Measurements from ENCODE around the gene MCC. TPM values are rescaled to one million over a fixed set of nuclear protein-coding genes. Genes with fewer than 3 reads are reported as not detected.

The MCC gene
- total and polyA plus RNA-seq, 4 donors, result 9.0 to 47.3 (median 14.7) TPM

- no peaks in the 10 kb centered on the region for H3K27me3 ChIP-seq (ENCODE audit: control insufficient read depth in 4 of 4, insufficient read depth in 4 of 4, low read length in 3 of 4)
- no peak for DNase-seq (ENCODE audit: low spot score)
- WGBS, result 88% methylated on average over 3 of the region's 3 CpGs
- H3K9me3 ChIP-seq (ENCODE audit: control insufficient read depth in 4 of 4, low read length in 3 of 4), result no peaks in the 10 kb centered on the region
- H3K36me3 ChIP-seq (ENCODE audit: control insufficient read depth in 4 of 4, insufficient read depth in 3 of 4, low read depth in 1 of 4, low read length in 3 of 4), result no peaks in the 10 kb centered on the region
- no peak overlapping the region for H3K4me3 ChIP-seq (ENCODE audit: low read depth in 1 of 3, low read length in 3 of 3)
- no peak overlapping the region for H3K27ac ChIP-seq (ENCODE audit: low read depth in 1 of 2, low read length in 2 of 2)
- no peak overlapping the region for H3K9ac ChIP-seq (ENCODE audit: low read depth in 1 of 2, low read length in 2 of 2)
- peaks cover 0 to 34% (median 6%) of the 10 kb centered on the region in 4 donors for H3K4me1 ChIP-seq (ENCODE audit: control insufficient read depth in 4 of 4, insufficient read depth in 4 of 4, low read length in 3 of 4)
- TF ChIP-seq GABPA (IDR thresholded peaks at IDR 0.05 in 1 of 2, conservative IDR thresholded peaks at IDR 0.05 in 1 of 2), result no peak
- TF ChIP-seq RAD21 (IDR thresholded peaks at IDR 0.05), result no peak
- TF ChIP-seq EGR1 (IDR thresholded peaks at IDR 0.05; ENCODE audit: low read depth in 2 of 2), result no peak
- TF ChIP-seq TAF1 (conservative IDR thresholded peaks at IDR 0.05), result no peak
- no peak for TF ChIP-seq YY1 (IDR thresholded peaks at IDR 0.05)
- no peak for TF ChIP-seq ATF3 (IDR thresholded peaks at IDR 0.05)
Observed at GRCh38 chr5:113273948-113274347, 214.3 kb downstream of the MCC start.

- peaks cover 2 to 40% (median 11%) of the 10 kb centered on the region in 4 donors for H3K4me1 ChIP-seq (ENCODE audit: control insufficient read depth in 4 of 4, insufficient read depth in 4 of 4, low read length in 3 of 4)
- DNase-seq (ENCODE audit: low spot score), result no peak
- no peaks in the 10 kb centered on the region for H3K36me3 ChIP-seq (ENCODE audit: control insufficient read depth in 4 of 4, insufficient read depth in 3 of 4, low read depth in 1 of 4, low read length in 3 of 4)
- H3K9me3 ChIP-seq (ENCODE audit: control insufficient read depth in 4 of 4, low read length in 3 of 4), result no peaks in the 10 kb centered on the region
- 86% methylated on average over 1 of the region's 1 CpG for WGBS
- no peak for TF ChIP-seq TAF1 (conservative IDR thresholded peaks at IDR 0.05)
- TF ChIP-seq FOXA1 (IDR thresholded peaks at IDR 0.05), result no peak
- TF ChIP-seq ZBTB33 (IDR thresholded peaks at IDR 0.05), result no peak
- no peak for TF ChIP-seq FOXA2 (IDR thresholded peaks at IDR 0.05)
- no peak for TF ChIP-seq NR2F2 (IDR thresholded peaks at IDR 0.05)
- TF ChIP-seq SP1 (IDR thresholded peaks at IDR 0.05), result no peak
- no peak for TF ChIP-seq HNF4A (conservative IDR thresholded peaks at IDR 0.05)
- no peak for TF ChIP-seq GABPA (IDR thresholded peaks at IDR 0.05 in 1 of 2, conservative IDR thresholded peaks at IDR 0.05 in 1 of 2)
- no peak for TF ChIP-seq REST (IDR thresholded peaks at IDR 0.05)
- TF ChIP-seq RAD21 (IDR thresholded peaks at IDR 0.05), result no peak
- H3K27me3 ChIP-seq (ENCODE audit: control insufficient read depth in 4 of 4, insufficient read depth in 4 of 4, low read length in 3 of 4), result no peaks in the 10 kb centered on the region
- no peak overlapping the region for H3K9ac ChIP-seq (ENCODE audit: low read depth in 1 of 2, low read length in 2 of 2)
- no peak overlapping the region for H3K27ac ChIP-seq (ENCODE audit: low read depth in 1 of 2, low read length in 2 of 2)
- no peak overlapping the region for H3K4me3 ChIP-seq (ENCODE audit: low read depth in 1 of 3, low read length in 3 of 3)
Observed at GRCh38 chr5:113271745-113272454, 216.4 kb downstream of the MCC start.

All from liver (tissue), 9 donors.